T-helper 1 cell treated with Interleukin-12 subunit alpha and Interleukin-12 subunit beta and Interleukin-4 antibody, amounts not matched to agents 30 ng/mL and 1 ng/mL, for 36 hours (primary cell): ENCODE measurements around the gene MOSPD2. TPM values are rescaled to one million over a fixed set of nuclear protein-coding genes. Genes with fewer than 3 reads are reported as not detected.

ENCODE experiments used
- intact Hi-C: fragments of 100-400 bp; cut with micrococcal nuclease; formaldehyde crosslinking; loops from one replicate; pipeline ENCODE4 v1.15.1; 2024
- total RNA-seq: library from RNA; stranded (reverse); gene quantifications from 2 replicates; pipeline ENCODE4 v1.2.3, GENCODE V29; 2022

The MOSPD2 gene
- total RNA-seq, 1 donor from 2014 or later: 12.2 TPM

DNA sequence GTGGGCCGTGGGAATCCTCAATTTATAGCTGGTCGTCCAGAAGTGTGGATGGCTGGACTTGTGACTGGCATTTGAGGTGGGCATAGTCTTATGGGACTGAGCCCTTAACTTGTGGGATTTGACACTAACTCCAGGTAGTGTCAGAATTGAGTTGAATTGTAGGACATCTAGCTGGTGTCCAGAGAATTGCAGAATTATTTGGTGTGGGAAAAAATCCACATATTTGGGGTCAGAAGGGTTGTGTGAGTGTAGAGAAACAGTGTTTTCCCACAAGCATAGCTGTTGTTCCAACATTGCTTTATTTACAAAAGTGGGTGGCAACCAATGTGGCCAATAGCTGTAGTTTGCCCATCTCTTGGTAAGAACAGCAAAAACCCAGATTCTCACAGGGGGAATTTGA, 91.3 kb downstream of the MOSPD2 start:
- intact Hi-C loops: no loop called here

Other genes with a start within 250 kb of the MOSPD2 start
- gene FANCB, start 352 bp upstream of the MOSPD2 start, total RNA-seq: 9.9 and 11.2 TPM in 2 replicates